C4-2B (cell line): ENCODE results near the gene HOXA6.

ENCODE experiments used
- H3K27ac ChIP-seq: fragments of 450-650 bp; 2 replicates; pipeline ENCODE4 v1.5.1; 2017
- CTCF ChIP-seq: fragments of 450-650 bp; conservative IDR thresholded peaks from 2 replicates; pipeline ENCODE4 v1.5.1; 2017; ENCODE audit warnings: mild to moderate bottlenecking
- ZFX ChIP-seq: fragments of 450-650 bp; IDR thresholded peaks from 2 replicates; pipeline ENCODE4 v1.6.1; 2017

The HOXA6 gene

DNA sequence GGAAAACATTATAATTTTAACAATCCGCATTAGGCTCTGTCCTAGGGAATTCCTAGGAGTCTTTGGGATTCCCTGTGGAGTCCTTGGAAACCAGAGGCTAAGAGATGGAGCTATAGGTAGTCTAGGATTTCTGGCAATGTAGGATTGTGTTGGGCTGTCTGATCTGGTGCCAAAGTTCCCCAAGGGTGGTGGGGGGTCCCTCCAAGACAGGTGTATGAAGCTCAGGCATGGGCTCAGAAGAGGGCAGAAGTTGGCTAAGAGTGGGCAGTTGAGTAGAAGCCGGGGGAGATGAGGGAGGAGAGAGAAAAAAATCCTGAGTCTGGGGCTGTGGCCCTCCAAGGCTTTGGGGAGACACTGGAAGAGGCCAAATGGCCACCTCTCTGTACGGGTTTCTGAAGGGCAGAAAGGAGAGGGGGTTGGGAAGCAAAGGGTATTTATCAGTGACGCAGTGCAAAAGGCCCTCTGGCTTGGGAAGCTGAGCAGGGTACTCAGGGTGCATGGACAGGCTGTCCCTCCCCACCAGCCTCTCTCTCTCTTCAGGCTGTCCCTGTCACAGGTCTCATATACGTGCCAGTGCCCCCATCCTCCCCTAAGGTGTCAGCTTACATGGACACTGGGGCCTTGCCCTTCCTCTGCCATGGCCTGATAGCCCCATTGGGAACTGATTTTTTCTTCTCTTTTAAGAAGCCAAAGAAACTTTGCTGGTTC, 929 bp downstream of the HOXA6 start:
- no peak overlapping the region for H3K27ac ChIP-seq
- TF ChIP-seq ZFX: no peak

- H3K27ac ChIP-seq: no peak overlapping the region
- TF ChIP-seq ZFX (no peak), CTCF (no peak)
Measured at GRCh38 chr7:27145914-27146412, 1.6 kb downstream of the HOXA6 start.

GRCh38 chr7:27145165-27145913, 2.2 kb downstream of the HOXA6 start:
- TF ChIP-seq ZFX (no peak), CTCF (no peak)
- H3K27ac ChIP-seq: no peak overlapping the region

DNA sequence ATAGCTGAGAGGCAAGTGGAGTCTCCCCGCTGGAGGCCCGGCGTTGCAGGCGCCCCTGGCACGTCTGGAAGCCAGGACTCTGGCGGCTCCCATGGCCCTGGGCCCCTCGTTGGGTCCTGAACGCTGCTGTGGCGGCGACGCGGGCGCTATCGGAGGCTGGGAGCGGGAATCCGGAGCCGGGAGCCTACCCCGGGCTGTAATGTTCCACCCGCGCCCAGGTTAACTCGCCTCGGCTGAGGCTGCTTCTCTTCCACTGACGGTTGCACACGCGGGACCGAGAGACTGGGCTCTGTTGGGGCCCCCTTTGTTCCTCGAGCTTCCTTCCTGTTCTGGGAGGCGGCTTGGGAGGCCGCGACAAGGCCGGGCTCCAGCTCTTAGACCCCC, 2.8 kb downstream of the HOXA6 start:
- H3K27ac ChIP-seq: no peak overlapping the region
- TF ChIP-seq CTCF: no peak
- no peak for TF ChIP-seq ZFX

GRCh38 chr7:27143950-27144780, 3.4 kb downstream of the HOXA6 start:
- H3K27ac ChIP-seq: no peak overlapping the region

GRCh38 chr7:27143023-27143949, 4.3 kb downstream of the HOXA6 start, which contains the start of gene HOXA5:
TSS of gene HOXA5 (minus strand) at chr7:27143681. CDS start at chr7:27143607, 74 bp downstream.
- no peak for TF ChIP-seq ZFX
- TF ChIP-seq CTCF: no peak
- H3K27ac ChIP-seq: no peak within 1 kb of the TSS

More at GRCh38 chr7:27143950-27144780, 3.4 kb downstream of the HOXA6 start:
- TF ChIP-seq CTCF (no peak), ZFX (no peak)

GRCh38 chr7:27142580-27143022, 5.0 kb downstream of the HOXA6 start:
- TF ChIP-seq ZFX: no peak
- TF ChIP-seq CTCF: no peak
- no peak overlapping the region for H3K27ac ChIP-seq
